Right lobe of liver (tissue), 4 donors: ENCODE results near the gene PTCD3.

Experiments
- CTCF ChIP-seq, 4 donors: fragments of 200-600 bp in 3 of 4; fragments of 450-650 bp in 1 of 4; IDR thresholded peaks; one replicate each; pipeline versions ENCODE4 v1.5.1 to v1.8.0; 2016 to 2022; ENCODE audit warnings: antibody characterized with exemption in 4 of 4, mild to moderate bottlenecking in 2 of 4
- POLR2A ChIP-seq: fragments of 450-650 bp; IDR thresholded peaks from one replicate; pipeline ENCODE4 v1.6.1; 2017; ENCODE audit warnings: antibody characterized with exemption, mild to moderate bottlenecking
- donor health status: DM: no; HTN: no; CAD: no.
- donor health status: DM: no; HTN: no; CAD: no.
- donor health status: DM: no; HTN: yes; CAD: no.

GRCh38 chr2:86078774-86079545 lies 27.1 kb upstream of the PTCD3 start:
- no peak for TF ChIP-seq POLR2A
- TF ChIP-seq CTCF (IDR thresholded peaks at IDR 0.05), result peak; percentile 56 to 65 (median 62)
